HepG2 (cell line): ENCODE results near the gene F7. TPM values are rescaled to one million over a fixed set of nuclear protein-coding genes. Genes with fewer than 3 reads are reported as not detected.

Experiments
- CC2D1A ChIP-seq: sonication (generic); formaldehyde crosslinking; IDR thresholded peaks from 2 replicates; pipeline ENCODE4 v1.8.1; 2023; ENCODE audit warnings: mild to moderate bottlenecking, missing genetic modification reagents
- DR1 ChIP-seq: sonication (generic); formaldehyde crosslinking; IDR thresholded peaks from 2 replicates; pipeline ENCODE4 v1.8.0; 2021; ENCODE audit warnings: mild to moderate bottlenecking, missing genetic modification reagents, inconsistent platforms
- HNF4G ChIP-seq, 2 experiments: sonication (generic) in 1 of 2; formaldehyde crosslinking in 1 of 2; IDR thresholded peaks; 2 replicates each; pipeline versions ENCODE4 v1.4.0 to v1.6.1; 2011 to 2020; ENCODE audit warnings: borderline replicate concordance in 2 of 2, low read depth in 2 of 2, mild to moderate bottlenecking in 2 of 2, low read length in 1 of 2, missing genetic modification reagents in 1 of 2, moderate library complexity in 1 of 2
- KDM4B ChIP-seq: sonication (generic); formaldehyde crosslinking; IDR thresholded peaks from 2 replicates; pipeline ENCODE4 v1.4.0; 2020; ENCODE audit warnings: missing genetic modification reagents
- MTF2 ChIP-seq: sonication (generic); formaldehyde crosslinking; IDR thresholded peaks from 2 replicates; pipeline ENCODE4 v1.5.0; 2020; ENCODE audit warnings: missing genetic modification reagents, borderline replicate concordance
- NFE2L2 ChIP-seq: fragments of 150-350 bp; IDR thresholded peaks from 2 replicates; pipeline ENCODE4 v1.6.1; 2014; ENCODE audit warnings: low read length
- RBAK ChIP-seq: sonication (generic); formaldehyde crosslinking; IDR thresholded peaks from 2 replicates; pipeline ENCODE4 v1.5.1; 2020; ENCODE audit warnings: mild to moderate bottlenecking, missing genetic modification reagents
- SATB2 ChIP-seq: sonication (generic); formaldehyde crosslinking; IDR thresholded peaks from 2 replicates; pipeline ENCODE4 v1.5.0; 2020; ENCODE audit warnings: missing genetic modification reagents
- SMYD3 ChIP-seq: sonication (generic); formaldehyde crosslinking; IDR thresholded peaks from 2 replicates; pipeline ENCODE4 v1.8.1; 2023; ENCODE audit warnings: mild to moderate bottlenecking, missing genetic modification reagents
- SSRP1 ChIP-seq: IDR thresholded peaks from 2 replicates; pipeline ENCODE4 v1.6.1; 2016; ENCODE audit warnings: control low read depth
- TCF12 ChIP-seq, 2 experiments: fragments of 450-650 bp in 1 of 2; sonication (generic) in 1 of 2; formaldehyde crosslinking in 1 of 2; IDR thresholded peaks; 2 replicates each; pipeline versions ENCODE4 v1.6.1 to v1.8.0; 2017 to 2022; ENCODE audit warnings: antibody characterized with exemption in 1 of 2, mild to moderate bottlenecking in 1 of 2, missing genetic modification reagents in 1 of 2, moderate library complexity in 1 of 2
- THYN1 ChIP-seq: sonication (generic); formaldehyde crosslinking; IDR thresholded peaks from 2 replicates; pipeline ENCODE4 v1.8.1; 2023; ENCODE audit warnings: low read depth, mild to moderate bottlenecking, moderate library complexity, missing genetic modification reagents, borderline replicate concordance
- TP53 ChIP-seq: sonication (generic); formaldehyde crosslinking; conservative IDR thresholded peaks from 2 replicates; pipeline ENCODE4 v1.4.0; 2020; ENCODE audit warnings: missing genetic modification reagents
- ZNF761 ChIP-seq: sonication (generic); formaldehyde crosslinking; conservative IDR thresholded peaks from 2 replicates; pipeline ENCODE4 v1.4.0; 2020; ENCODE audit warnings: mild to moderate bottlenecking, missing genetic modification reagents
- polyA plus RNA-seq, 8 experiments: library from polyadenylated mRNA; depleted of rRNA in 3 of 8; stranded (reverse) in 7 of 8; unstranded in 1 of 8; fragments of >200 nt; fragmentation: Illumina TruSeq in 4 of 8; extraction: Trizol in 4 of 8; gene quantifications; 2 replicates each; pipeline versions ENCODE4 v1.2.1 to v1.2.3, GENCODE V29; 2011 to 2016; ENCODE audit warnings: low read depth in 4 of 8, missing spikeins in 1 of 8, mixed read lengths in 1 of 8; ENCODE audit not compliant: insufficient read depth in 1 of 8
- total RNA-seq, 5 experiments: library from RNA; depleted of rRNA; stranded (reverse); fragments of >200 nt; fragmentation: Illumina TruSeq; extraction: Trizol; gene quantifications; 2 replicates each; pipeline ENCODE4 v1.2.3, GENCODE V29; 2016; ENCODE audit warnings: low read depth in 1 of 5
- TF ChIP-seq, protein P1 (sequence below): sonication (generic); formaldehyde crosslinking; IDR thresholded peaks from 2 replicates; pipeline ENCODE4 v1.4.0; 2020; ENCODE audit warnings: missing genetic modification reagents
- TF ChIP-seq, protein P2 (sequence below): sonication (generic); formaldehyde crosslinking; IDR thresholded peaks from 2 replicates; pipeline ENCODE4 v1.9.0; 2021; ENCODE audit warnings: missing genetic modification reagents, borderline replicate concordance
- TF ChIP-seq, protein P3 (sequence below): sonication (generic); formaldehyde crosslinking; IDR thresholded peaks from 2 replicates; pipeline ENCODE4 v1.8.0; 2022; ENCODE audit warnings: mild to moderate bottlenecking, missing genetic modification reagents
- TF ChIP-seq, protein P4 (sequence below): sonication (generic); formaldehyde crosslinking; IDR thresholded peaks from 2 replicates; pipeline ENCODE4 v1.4.0; 2020; ENCODE audit warnings: mild to moderate bottlenecking, missing genetic modification reagents
- TF ChIP-seq, protein P5 (sequence below): sonication (generic); formaldehyde crosslinking; IDR thresholded peaks from 2 replicates; pipeline ENCODE4 v1.4.0; 2020; ENCODE audit warnings: mild to moderate bottlenecking, missing genetic modification reagents
- TF ChIP-seq, protein P6 (sequence below): sonication (generic); formaldehyde crosslinking; IDR thresholded peaks from 2 replicates; pipeline ENCODE4 v1.8.0; 2022; ENCODE audit warnings: missing genetic modification reagents, mild to moderate bottlenecking, borderline replicate concordance
- TF ChIP-seq, protein P7 (sequence below): sonication (generic); formaldehyde crosslinking; IDR thresholded peaks from 2 replicates; pipeline ENCODE4 v1.5.0; 2020; ENCODE audit warnings: missing genetic modification reagents

The F7 gene
- total and polyA plus RNA-seq, 2 of the 13 experiments (the other 11 are each of a cell fraction or from before 2014, with no cell fraction given), result 12.6 to 26.5 TPM

DNA sequence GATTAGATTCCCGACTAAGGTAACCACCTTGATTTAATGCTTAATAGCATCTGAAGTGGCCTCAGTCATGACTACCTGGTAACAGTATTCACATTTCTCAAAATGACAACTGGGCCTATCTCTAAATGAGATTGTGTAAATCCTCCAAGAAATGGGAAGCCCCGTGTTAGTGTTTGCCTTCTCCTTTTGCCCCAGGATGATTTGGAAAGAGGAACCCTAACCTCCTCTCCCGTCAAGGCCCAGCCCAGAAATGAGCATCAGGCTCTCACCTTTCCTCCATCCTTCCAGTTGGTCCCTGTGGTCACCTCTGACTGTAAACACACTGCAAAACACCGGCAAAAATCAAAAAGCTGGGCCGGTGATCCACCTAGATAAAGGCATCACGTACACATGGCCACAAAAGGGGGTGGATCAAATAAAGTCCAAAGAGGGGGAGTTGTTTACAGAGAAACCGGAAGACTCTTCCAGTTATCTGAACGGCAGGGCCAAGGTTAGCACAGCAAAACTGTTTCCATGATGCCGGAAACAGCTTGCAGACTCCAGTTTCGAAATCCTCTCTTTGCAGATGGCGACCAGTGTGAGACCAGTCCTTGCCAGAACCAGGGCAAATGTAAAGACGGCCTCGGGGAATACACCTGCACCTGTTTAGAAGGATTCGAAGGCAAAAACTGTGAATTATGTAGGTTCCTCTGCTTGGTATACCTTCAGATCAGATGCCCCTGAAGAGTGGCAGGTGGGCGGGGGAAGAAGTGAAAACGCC, 33.4 kb downstream of the F7 start (continued):
- TF ChIP-seq RBAK, result no peak
- TF ChIP-seq, protein P1, sequence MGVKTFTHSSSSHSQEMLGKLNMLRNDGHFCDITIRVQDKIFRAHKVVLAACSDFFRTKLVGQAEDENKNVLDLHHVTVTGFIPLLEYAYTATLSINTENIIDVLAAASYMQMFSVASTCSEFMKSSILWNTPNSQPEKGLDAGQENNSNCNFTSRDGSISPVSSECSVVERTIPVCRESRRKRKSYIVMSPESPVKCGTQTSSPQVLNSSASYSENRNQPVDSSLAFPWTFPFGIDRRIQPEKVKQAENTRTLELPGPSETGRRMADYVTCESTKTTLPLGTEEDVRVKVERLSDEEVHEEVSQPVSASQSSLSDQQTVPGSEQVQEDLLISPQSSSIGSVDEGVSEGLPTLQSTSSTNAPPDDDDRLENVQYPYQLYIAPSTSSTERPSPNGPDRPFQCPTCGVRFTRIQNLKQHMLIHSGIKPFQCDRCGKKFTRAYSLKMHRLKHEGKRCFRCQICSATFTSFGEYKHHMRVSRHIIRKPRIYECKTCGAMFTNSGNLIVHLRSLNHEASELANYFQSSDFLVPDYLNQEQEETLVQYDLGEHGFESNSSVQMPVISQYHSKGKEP (CRISPR knock-in tag), result no peak
- no peak for TF ChIP-seq DR1 (CRISPR knock-in tag)
- no peak for TF ChIP-seq TCF12 (IDR thresholded peaks at IDR 0.05)
- peak; percentile 98 for TF ChIP-seq TCF12 (CRISPR knock-in tag; IDR thresholded peaks at IDR 0.05)
- TF ChIP-seq, protein P2, sequence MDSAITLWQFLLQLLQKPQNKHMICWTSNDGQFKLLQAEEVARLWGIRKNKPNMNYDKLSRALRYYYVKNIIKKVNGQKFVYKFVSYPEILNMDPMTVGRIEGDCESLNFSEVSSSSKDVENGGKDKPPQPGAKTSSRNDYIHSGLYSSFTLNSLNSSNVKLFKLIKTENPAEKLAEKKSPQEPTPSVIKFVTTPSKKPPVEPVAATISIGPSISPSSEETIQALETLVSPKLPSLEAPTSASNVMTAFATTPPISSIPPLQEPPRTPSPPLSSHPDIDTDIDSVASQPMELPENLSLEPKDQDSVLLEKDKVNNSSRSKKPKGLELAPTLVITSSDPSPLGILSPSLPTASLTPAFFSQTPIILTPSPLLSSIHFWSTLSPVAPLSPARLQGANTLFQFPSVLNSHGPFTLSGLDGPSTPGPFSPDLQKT (CRISPR knock-in tag), result no peak
- TF ChIP-seq NFE2L2, result no peak
- TF ChIP-seq, protein P3, sequence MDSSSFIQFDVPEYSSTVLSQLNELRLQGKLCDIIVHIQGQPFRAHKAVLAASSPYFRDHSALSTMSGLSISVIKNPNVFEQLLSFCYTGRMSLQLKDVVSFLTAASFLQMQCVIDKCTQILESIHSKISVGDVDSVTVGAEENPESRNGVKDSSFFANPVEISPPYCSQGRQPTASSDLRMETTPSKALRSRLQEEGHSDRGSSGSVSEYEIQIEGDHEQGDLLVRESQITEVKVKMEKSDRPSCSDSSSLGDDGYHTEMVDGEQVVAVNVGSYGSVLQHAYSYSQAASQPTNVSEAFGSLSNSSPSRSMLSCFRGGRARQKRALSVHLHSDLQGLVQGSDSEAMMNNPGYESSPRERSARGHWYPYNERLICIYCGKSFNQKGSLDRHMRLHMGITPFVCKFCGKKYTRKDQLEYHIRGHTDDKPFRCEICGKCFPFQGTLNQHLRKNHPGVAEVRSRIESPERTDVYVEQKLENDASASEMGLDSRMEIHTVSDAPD, result peak; percentile 77; the same call in 1 of the 2 replicates
- TF ChIP-seq, protein P4, sequence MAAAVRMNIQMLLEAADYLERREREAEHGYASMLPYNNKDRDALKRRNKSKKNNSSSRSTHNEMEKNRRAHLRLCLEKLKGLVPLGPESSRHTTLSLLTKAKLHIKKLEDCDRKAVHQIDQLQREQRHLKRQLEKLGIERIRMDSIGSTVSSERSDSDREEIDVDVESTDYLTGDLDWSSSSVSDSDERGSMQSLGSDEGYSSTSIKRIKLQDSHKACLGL (CRISPR knock-in tag), result no peak
- TF ChIP-seq KDM4B (CRISPR knock-in tag), result peak; percentile 85
- TF ChIP-seq CC2D1A, result no peak
- no peak for TF ChIP-seq THYN1 (CRISPR knock-in tag)
- no peak for TF ChIP-seq MTF2 (CRISPR knock-in tag)
- TF ChIP-seq, protein P5, sequence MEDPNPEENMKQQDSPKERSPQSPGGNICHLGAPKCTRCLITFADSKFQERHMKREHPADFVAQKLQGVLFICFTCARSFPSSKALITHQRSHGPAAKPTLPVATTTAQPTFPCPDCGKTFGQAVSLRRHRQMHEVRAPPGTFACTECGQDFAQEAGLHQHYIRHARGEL (CRISPR knock-in tag), result no peak
- no peak for TF ChIP-seq SATB2 (CRISPR knock-in tag)
- TF ChIP-seq SMYD3 (CRISPR knock-in tag), result 0 out of 2 replicates have a peak, but pooled peaks have one; percentile 43
- TF ChIP-seq, protein P6, sequence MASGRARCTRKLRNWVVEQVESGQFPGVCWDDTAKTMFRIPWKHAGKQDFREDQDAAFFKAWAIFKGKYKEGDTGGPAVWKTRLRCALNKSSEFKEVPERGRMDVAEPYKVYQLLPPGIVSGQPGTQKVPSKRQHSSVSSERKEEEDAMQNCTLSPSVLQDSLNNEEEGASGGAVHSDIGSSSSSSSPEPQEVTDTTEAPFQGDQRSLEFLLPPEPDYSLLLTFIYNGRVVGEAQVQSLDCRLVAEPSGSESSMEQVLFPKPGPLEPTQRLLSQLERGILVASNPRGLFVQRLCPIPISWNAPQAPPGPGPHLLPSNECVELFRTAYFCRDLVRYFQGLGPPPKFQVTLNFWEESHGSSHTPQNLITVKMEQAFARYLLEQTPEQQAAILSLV, result peak; percentile 32; the same call in 1 of the 2 replicates
- TF ChIP-seq SSRP1, result 0 out of 2 replicates have a peak, but pooled peaks have one; percentile 62
- TF ChIP-seq HNF4G (IDR thresholded peaks at IDR 0.05; ENCODE audit: borderline replicate concordance, low read depth, low read length), result peak; percentile 78
- peak; percentile 85 for TF ChIP-seq HNF4G (CRISPR knock-in tag; IDR thresholded peaks at IDR 0.05; ENCODE audit: borderline replicate concordance, low read depth)
- peak; percentile 78; the same call in 1 of the 2 replicates for TF ChIP-seq TP53
- TF ChIP-seq ZNF761, result peak; percentile 63; the same call in 1 of the 2 replicates
- TF ChIP-seq, protein P7, sequence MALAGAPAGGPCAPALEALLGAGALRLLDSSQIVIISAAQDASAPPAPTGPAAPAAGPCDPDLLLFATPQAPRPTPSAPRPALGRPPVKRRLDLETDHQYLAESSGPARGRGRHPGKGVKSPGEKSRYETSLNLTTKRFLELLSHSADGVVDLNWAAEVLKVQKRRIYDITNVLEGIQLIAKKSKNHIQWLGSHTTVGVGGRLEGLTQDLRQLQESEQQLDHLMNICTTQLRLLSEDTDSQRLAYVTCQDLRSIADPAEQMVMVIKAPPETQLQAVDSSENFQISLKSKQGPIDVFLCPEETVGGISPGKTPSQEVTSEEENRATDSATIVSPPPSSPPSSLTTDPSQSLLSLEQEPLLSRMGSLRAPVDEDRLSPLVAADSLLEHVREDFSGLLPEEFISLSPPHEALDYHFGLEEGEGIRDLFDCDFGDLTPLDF (CRISPR knock-in tag), result no peak
